Mononuclear cell (primary cell): Measurements from ENCODE around the gene CNTLN. TPM values are rescaled to one million over a fixed set of nuclear protein-coding genes. Genes with fewer than 3 reads are reported as not detected.

Source experiments
- H3K27me3 ChIP-seq: 2 replicates; pipeline ENCODE4 v1.6.0; 2011; ENCODE audit warnings: low read length, control low read depth; ENCODE audit not compliant: insufficient read depth
- H3K4me1 ChIP-seq: 2 replicates; pipeline ENCODE4 v1.5.1; 2011; ENCODE audit warnings: mild to moderate bottlenecking, low read length, control low read depth; ENCODE audit not compliant: insufficient read depth
- H3K4me3 ChIP-seq: 2 replicates; pipeline ENCODE4 v1.5.1; 2011; ENCODE audit warnings: mild to moderate bottlenecking, low read length, moderate library complexity
- H3K9me3 ChIP-seq: 2 replicates; pipeline ENCODE4 v1.5.1; 2011; ENCODE audit warnings: low read depth, mild to moderate bottlenecking, control low read depth, low read length
- total RNA-seq: library from RNA; depleted of rRNA; stranded (reverse); fragments of >200 nt; gene quantifications from one replicate; pipeline ENCODE4 v1.2.3, GENCODE V29; 2012

Gene CNTLN
- total RNA-seq, 1 donor, result 4.7 TPM

DNA sequence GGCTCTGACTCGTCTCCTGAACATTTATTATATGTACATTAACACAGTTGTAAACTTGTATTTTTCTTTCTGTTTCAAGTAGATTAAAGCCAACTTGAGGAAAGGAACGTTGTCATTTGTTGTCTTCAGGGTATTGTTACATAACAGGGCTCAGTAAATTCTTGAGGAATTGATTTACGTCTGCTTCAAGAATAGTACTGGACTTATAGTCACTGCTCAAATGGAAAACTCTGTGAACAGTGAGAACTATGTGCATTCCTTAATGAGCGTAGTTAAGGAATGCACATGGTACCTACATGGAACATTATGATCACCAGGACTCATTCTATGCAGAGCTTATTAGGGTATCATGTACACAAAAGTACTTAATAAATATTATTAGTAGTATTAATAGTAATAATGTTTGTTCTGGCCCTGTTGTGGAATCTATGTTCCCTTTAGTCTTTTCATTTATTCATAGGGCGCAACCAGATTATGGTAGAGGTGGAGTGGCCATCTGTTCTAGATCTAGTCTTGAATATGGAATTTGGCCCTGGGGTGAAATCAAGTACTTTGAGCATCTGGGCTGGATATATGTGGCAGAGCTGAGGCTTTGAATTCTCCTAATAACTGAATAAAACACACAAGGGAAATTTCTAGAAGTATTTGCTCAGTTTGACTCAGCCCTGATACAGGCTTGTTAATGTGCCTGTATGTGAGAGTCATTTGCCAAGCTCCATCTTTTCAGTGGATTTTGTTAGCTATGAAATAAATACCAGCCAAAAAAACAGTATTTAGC is 335.4 kb downstream of the CNTLN start:
- Histone ChIP-seq H3K9me3 (no peaks in the 10 kb centered on the region), H3K27me3 (no peaks in the 10 kb centered on the region), H3K4me1 (no peaks in the 10 kb centered on the region), H3K4me3 (no peak overlapping the region)

DNA sequence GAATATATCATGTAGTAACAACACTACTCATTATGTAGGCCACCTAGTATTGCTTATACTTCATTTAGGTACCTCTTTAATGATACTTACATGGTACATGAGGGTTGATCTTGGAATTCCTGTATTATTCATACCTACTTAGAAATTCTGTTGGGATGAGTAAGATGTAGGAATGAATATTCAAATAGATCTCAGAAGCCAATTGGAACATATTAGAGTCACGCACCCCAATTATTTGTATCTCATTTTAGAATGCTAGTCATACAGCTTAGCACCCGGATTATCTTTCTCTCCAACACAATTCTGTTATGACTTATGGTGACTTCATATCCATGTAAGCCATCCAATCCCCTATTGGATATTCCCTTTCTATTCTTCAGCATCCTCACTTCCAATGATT is 337.3 kb downstream of the CNTLN start:
- no peak overlapping the region for H3K4me3 ChIP-seq
- H3K9me3 ChIP-seq, result no peaks in the 10 kb centered on the region
- H3K4me1 ChIP-seq, result no peaks in the 10 kb centered on the region
- H3K27me3 ChIP-seq, result no peaks in the 10 kb centered on the region

DNA sequence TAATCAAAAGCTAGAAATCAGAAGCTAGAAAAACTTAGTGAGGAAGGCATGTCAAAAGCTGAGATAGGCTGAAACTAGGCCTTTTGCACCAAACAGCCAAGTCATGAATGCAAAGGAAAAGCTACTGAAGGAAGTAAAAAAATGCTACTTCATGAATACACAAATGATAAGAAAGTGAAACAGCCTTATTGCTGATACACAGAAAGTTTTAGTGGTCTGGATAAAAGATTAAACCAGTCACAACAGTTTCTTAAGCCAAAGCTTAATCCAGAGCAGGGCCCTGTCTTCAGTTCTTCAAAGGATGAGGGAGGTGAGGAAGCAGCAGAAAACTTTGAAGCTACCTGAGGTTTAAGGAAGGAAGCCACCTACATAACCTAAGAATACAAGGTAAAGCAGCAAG is 341.6 kb downstream of the CNTLN start:
- Histone ChIP-seq H3K4me1 (no peaks in the 10 kb centered on the region), H3K9me3 (no peaks in the 10 kb centered on the region), H3K27me3 (no peaks in the 10 kb centered on the region), H3K4me3 (no peak overlapping the region)

DNA sequence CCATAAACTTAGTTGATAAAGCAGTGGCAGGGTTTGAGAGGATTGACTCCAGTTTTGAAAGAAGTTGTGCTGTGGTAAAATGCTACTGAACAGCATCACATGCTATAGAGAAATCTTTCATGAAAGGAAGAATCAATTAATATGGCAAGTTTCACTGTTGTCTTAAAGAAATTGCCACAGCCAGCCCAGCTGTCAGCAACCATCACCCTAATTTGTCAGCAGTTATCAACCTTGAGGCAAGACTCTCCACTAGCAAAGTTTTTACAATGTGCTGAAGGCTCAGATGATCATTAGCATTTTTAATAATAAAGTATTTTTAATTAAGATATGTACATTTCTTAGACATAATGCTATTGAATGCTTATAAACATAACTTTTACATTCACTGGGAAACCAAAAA is 343.0 kb downstream of the CNTLN start:
- Histone ChIP-seq H3K4me1 (no peaks in the 10 kb centered on the region), H3K9me3 (no peaks in the 10 kb centered on the region), H3K27me3 (no peaks in the 10 kb centered on the region), H3K4me3 (no peak overlapping the region)

DNA sequence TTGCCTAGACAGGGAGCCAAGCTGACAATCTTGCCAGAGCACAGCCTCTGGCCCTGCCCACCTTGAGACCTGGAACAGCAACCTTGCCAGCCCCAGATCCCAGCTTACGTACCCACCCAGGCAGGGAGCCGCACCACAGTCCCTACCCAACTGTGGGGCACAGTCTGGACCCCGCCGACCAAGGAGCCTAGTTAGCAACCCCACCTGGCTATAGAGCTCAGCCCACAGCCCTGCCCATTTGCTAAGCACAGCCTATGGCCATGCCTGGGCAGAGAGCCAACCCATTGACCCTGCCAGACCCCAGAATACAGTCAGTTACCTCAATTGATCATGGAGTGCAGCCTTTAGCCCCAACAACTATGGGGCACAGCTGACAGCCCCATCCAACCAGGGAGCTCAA is 346.1 kb downstream of the CNTLN start:
- H3K27me3 ChIP-seq, result no peaks in the 10 kb centered on the region
- no peaks in the 10 kb centered on the region for H3K9me3 ChIP-seq
- H3K4me3 ChIP-seq, result no peak overlapping the region
- no peaks in the 10 kb centered on the region for H3K4me1 ChIP-seq

DNA sequence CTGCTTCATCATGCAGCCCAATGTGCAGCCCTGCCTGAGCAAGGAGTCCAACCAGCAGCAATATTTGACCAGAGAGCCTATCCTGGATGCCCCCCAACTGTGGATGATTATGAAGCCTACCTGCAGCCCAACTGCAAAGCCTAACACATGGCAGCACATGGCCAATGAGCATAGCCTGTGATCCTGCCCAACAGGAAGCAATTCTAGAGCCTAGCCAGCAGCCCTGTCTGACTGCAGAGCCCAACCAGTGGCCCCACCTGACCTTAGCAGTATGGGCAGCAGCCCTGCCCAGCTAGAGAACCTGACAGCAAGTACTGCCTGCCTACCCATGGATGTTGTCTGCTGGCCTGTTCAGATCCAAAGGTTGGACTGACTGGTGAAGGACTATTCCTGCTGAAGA is 346.7 kb downstream of the CNTLN start:
- H3K4me3 ChIP-seq, result no peak overlapping the region
- no peaks in the 10 kb centered on the region for H3K9me3 ChIP-seq
- H3K27me3 ChIP-seq, result no peaks in the 10 kb centered on the region
- no peaks in the 10 kb centered on the region for H3K4me1 ChIP-seq

DNA sequence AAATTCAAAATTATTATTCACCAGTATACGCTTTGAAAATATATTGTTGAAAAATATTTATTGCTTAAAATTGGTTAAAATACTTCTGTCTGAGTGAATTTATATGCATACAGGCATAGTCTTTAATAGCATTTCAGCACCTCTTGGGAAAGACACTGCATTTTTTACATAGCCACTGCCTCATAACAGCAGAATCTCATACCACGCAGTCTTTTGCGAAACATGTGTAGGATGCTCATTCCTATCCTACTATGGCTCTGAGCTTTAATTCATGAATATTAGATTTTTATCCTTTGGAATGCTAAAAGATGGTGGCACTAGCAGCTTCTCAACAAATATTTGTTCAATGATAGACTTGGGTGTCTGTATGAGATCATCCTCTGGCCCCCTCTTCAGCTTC is 350.1 kb downstream of the CNTLN start:
- Histone ChIP-seq H3K4me3 (no peak overlapping the region), H3K4me1 (no peaks in the 10 kb centered on the region)

DNA sequence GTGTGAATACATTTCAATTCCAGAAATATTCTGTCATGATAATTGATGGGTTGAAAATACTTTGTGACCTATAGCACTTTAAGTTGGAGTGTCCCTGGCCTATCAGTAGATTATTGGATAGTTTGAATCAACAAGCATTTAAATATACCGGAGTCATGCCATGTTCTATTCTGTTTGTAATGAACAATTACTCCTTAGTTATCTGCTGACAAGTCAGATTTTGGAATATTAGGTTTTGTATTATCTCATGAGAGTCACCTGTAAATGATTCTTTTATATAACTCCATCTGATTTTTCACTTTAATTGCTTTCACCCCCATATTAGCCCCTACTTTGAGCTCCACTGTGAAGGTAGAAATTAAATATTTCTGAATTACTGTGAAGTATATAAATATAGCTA is 351.6 kb downstream of the CNTLN start:
- no peak overlapping the region for H3K4me3 ChIP-seq
- no peaks in the 10 kb centered on the region for H3K9me3 ChIP-seq
- H3K27me3 ChIP-seq, result no peaks in the 10 kb centered on the region
- H3K4me1 ChIP-seq, result no peaks in the 10 kb centered on the region

More for the DNA sequence above, 350.1 kb downstream of the CNTLN start:
- no peaks in the 10 kb centered on the region for H3K9me3 ChIP-seq
- H3K27me3 ChIP-seq, result no peaks in the 10 kb centered on the region

DNA sequence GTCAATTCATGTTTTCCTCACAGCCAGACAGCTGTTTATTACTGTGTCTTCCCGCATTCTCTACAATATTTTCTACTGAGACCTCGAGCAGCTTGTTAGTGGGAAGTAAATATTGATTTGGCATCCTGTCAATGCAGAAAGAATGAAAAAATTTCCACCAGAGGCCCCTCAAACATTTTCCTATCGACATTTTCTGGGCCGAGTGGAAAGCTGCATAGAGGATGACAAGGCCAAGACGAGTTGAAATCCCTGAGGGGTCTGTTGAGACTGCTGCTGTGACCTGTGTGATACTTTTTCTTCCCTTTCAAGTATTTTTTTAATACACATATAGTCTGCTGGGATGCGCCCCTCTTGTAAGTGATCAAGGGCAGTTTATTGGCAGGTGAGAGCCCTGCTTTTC is 352.6 kb downstream of the CNTLN start:
- no peaks in the 10 kb centered on the region for H3K27me3 ChIP-seq
- no peaks in the 10 kb centered on the region for H3K9me3 ChIP-seq
- no peaks in the 10 kb centered on the region for H3K4me1 ChIP-seq
- no peak overlapping the region for H3K4me3 ChIP-seq

DNA sequence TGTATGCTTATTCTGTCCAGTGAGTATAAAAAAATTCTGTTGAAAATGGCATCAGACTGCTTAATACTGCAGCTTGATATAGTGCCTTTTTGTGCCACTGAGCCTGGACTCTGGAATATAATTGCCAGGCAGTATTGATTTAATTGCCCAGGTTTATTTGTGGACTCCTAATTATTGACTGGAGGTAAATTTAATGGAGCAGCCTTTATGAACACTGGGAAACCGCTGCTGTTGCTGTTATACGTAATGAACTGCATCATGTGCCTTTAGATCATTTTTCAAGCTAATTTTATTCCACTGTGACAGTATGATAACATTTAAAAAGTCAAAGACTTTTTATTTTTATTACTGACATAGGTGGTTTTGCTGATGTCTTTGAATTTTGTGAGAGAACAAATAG is 353.8 kb downstream of the CNTLN start:
- H3K27me3 ChIP-seq, result no peaks in the 10 kb centered on the region
- H3K4me1 ChIP-seq, result no peaks in the 10 kb centered on the region

DNA sequence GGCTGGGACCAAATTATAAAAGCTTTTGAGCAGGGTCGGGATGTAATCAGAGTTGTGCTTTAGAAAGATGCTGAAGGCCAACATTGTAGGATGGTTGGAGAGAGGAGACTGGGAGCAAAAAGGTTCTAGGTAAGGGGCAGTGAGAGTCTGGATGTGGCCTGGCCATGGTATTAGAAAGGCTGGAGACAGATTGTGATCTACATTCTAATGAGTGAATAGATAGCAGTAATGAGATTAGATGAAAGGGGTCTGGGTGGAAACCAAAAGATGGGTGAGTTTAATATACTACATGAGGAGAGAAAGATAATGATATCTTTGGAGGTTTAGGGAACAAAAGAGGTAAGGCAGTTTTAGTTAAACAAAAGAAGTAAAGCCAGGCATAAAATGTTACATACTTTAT is 355.3 kb downstream of the CNTLN start:
- Histone ChIP-seq H3K4me3 (no peak overlapping the region), H3K9me3 (no peaks in the 10 kb centered on the region), H3K4me1 (no peaks in the 10 kb centered on the region), H3K27me3 (no peaks in the 10 kb centered on the region)

More for the DNA sequence above, 353.8 kb downstream of the CNTLN start:
- no peaks in the 10 kb centered on the region for H3K9me3 ChIP-seq
- no peak overlapping the region for H3K4me3 ChIP-seq

DNA sequence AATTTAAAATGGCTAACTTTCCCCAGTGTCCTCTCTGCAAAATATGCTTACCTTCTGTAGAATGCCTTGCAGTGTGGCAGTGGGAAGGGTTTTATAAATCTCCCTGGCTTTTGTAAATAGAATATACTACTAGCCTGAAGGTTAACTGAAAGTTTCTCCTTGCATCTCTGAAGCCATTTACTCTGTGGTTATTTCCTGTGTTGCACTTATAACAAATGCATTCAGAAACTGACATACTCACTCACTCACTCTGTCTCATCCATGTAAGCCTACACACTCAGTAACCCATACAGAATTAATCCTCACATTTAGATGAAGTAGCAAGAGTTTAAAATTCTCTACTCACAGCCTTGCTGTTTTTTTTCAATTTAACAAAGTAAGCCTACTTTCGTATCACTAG is 356.9 kb downstream of the CNTLN start:
- H3K27me3 ChIP-seq, result no peaks in the 10 kb centered on the region
- H3K4me1 ChIP-seq, result no peaks in the 10 kb centered on the region
- H3K4me3 ChIP-seq, result no peak overlapping the region
- no peaks in the 10 kb centered on the region for H3K9me3 ChIP-seq

DNA sequence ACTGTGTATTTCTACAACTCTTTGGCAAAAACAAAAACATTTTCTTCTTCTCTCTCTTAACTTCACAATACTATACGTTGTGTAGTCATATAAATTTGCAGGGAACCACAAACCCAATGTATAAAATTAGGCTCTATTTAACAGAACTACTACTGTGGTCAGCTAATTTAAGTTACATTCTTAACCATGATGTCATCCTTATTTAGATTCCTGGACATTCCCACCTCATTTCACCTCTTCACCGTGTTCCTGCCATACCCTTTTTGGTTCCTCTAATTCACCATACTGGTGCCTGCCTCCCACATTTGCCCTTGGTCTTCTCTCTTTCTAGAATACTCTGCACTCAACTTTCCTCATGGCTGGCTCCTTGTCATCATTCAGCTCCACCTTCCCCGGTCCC is 368.4 kb downstream of the CNTLN start:
- H3K9me3 ChIP-seq, result no peaks in the 10 kb centered on the region

DNA sequence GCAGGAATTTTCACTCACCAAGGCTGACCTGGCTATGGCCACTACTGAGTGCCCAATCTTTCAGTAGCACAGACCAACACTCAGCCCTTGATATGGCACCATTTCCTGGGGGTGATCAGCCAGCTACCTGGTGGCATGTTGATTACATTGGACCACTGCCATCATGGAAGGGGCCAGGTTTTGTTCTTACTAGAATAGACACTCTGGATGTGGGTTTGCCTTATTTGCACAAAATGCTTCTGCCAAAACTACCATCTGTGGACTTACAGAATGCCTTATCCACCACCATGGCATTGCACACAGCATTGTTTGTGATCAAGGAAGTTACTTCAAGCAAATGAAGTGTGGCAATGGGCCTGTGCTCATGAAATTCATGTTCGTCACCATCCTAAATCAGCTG is 374.3 kb downstream of the CNTLN start:
- Histone ChIP-seq H3K4me1 (no peaks in the 10 kb centered on the region), H3K4me3 (no peak overlapping the region), H3K9me3 (no peaks in the 10 kb centered on the region), H3K27me3 (no peaks in the 10 kb centered on the region)

More for the DNA sequence above, 368.4 kb downstream of the CNTLN start:
- no peak overlapping the region for H3K4me3 ChIP-seq
- H3K4me1 ChIP-seq, result no peaks in the 10 kb centered on the region
- H3K27me3 ChIP-seq, result no peaks in the 10 kb centered on the region

DNA sequence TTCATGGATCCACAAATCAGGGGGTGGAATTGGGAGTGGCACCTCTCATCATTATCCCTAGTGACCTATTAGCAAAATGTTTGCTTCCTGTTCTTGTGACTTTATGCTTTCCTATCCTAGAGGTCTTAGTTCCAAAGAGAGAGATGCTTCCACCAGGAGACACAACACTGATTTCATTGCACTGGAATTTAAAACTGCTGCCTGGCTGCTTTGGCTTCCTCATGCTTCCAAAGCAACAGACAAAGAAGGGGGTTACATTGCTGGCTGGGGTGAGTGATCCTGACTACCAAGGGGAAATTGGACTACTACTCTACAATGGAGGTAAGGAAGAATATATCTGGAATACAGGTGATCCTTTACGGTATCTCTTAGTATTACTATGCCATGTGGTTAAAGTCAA is 374.9 kb downstream of the CNTLN start:
- H3K4me1 ChIP-seq, result no peaks in the 10 kb centered on the region
- H3K9me3 ChIP-seq, result no peaks in the 10 kb centered on the region
- H3K27me3 ChIP-seq, result no peaks in the 10 kb centered on the region
- H3K4me3 ChIP-seq, result no peak overlapping the region

DNA sequence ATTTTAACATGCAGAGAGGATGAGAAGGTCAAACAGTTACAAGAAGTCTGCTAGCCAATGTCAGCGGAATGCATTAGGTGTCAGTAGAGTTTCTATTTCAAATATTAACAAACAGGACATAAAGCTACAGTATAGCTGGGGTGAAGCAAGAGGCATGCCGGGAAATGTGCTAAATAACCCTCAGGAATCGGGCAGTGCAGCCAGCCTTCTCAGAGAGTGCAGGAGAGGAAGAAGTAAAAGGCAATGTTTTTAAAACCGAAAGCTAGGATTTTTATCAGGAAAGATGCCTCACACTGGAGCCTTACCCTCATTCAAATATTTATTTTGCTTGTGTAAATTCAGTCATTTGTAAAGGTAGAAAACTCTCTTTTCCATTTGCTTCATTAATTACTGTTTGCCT is 384.9 kb downstream of the CNTLN start:
- no peak overlapping the region for H3K4me3 ChIP-seq
- H3K9me3 ChIP-seq, result no peaks in the 10 kb centered on the region
- H3K27me3 ChIP-seq, result no peaks in the 10 kb centered on the region
- no peaks in the 10 kb centered on the region for H3K4me1 ChIP-seq
